GM19468 (cell line): ENCODE measurements around the gene ID4.
"Not testable (repeated sequence)": the region's sequence is repeated elsewhere in the genome, so short reads cannot be mapped to it uniquely, and the experiment has no call there.

ENCODE experiments used
- ATAC-seq: cut with Tn5 transposase; IDR thresholded peaks from one replicate; pipeline ENCODE4 v1.9.1; 2021; ENCODE audit warnings: mild to moderate bottlenecking, moderate library complexity, moderate number of reproducible peaks; ENCODE audit not compliant: unreplicated experiment; ENCODE audit errors: extremely low read depth

The ID4 gene

DNA sequence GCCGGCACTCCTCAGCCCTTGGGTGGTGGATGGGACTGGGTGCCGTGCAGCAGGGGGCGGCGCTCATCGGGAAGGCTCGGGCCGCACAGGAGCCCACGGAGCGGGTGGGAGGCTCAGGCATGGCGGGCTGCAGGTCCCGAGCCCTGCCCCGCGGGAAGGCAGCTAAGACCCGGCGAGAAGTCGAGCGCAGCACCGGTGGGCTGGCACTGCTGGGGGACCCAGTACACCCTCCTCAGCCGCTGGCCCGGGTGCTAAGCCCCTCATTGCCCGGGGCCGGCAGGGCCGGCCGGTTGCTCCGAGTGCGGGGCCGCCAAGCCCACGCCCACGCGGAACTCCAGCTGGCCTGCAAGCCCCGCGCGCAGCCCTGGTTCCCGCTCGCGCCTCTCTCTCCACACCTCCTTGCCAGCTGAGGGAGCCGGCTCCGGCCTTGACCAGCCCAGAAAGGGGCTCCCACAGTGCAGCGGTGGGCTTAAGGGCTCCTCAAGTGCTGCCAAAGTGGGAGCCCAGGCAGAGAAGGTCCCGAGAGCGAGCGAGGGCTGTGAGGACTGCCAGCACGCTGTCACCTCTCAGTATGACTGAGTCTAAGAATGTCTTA is 17.3 kb downstream of the ID4 start:
- ATAC-seq = not testable (repeated sequence)

DNA sequence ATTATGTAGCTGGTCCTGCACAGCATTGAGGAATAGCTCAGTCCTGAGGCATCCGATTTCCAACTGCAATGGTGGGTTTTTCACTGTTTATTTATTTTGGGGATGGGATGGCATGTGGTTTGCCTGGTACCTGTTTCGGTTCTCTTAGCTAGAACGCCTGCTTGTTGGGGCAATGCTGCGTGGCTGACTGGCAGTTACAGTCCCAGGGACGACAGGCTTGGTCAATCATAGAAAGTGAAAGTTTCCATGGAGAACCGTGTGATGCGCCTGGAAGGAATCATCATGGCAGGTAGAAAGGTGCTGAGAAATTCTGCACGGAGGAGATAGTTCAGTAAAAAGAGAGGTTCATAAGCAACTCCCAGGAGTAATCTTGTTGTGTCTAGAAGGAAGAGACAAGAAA is 18.4 kb downstream of the ID4 start:
- no peak for ATAC-seq

DNA sequence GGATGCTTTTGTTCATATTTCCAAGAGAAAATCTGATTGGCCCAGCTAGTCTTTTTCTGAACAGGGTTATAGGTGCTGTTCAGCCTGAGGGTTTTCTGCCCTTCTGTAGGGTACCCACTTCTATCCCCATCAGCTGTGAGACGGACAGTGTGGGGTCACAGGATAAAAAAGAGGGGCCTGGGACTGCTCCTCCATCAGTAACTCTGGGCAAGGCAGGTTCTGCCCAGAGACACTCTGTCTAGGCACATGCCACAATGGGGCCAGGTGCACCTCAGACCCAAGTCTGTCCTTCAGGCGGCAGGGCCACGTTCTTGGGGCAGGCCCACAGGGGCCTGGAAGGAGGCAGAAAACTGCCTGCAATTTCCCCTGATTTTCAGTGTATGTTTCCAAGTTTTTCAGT is 20.0 kb downstream of the ID4 start:
- ATAC-seq = no peak

- ATAC-seq = no peak
These were observed 20.5 kb downstream of the ID4 start for GRCh38 chr6:19857703-19858102.

- no peak for ATAC-seq
These were observed 23.2 kb downstream of the ID4 start for GRCh38 chr6:19860235-19860877.

DNA sequence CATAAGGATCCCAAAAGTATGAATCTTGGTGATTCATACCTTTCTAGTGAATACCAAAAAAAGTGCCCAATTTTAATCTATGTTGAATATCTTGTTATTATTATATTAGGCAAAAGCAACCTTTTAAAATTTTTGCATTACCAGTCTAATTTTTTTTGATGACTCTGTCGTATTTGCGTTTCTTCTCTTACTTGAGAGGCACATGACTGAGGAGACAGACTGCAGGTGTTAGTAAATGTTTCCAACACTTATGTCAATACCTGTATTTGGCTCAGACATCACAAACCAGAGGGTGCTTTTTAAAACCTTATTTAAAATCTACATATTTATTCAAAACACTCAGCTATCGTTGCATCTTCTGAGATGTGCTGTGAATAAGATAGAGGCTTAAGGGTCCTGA is 27.1 kb downstream of the ID4 start:
- ATAC-seq = no peak

DNA sequence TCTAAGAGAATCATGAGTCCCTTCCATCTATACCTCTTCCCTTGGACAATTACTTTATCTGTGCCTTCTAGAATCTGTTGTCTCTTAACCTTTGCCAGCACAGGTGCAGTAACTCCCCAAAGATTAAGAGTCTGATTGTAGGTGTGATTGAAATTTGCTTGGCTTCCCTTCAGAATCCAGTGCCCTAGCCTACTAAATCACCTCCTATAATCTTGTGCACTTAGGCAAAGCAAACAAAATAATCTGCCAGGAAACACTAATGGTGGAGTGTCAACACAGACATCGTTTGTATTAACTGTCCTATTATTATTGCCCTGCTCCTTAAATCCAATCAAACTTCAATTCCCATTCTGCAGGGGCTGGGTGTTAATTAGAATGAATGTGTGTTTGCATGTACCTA is 28.0 kb downstream of the ID4 start:
- no peak for ATAC-seq

GRCh38 chr6:19866173-19866984 is 29.2 kb downstream of the ID4 start:
- no peak for ATAC-seq

DNA sequence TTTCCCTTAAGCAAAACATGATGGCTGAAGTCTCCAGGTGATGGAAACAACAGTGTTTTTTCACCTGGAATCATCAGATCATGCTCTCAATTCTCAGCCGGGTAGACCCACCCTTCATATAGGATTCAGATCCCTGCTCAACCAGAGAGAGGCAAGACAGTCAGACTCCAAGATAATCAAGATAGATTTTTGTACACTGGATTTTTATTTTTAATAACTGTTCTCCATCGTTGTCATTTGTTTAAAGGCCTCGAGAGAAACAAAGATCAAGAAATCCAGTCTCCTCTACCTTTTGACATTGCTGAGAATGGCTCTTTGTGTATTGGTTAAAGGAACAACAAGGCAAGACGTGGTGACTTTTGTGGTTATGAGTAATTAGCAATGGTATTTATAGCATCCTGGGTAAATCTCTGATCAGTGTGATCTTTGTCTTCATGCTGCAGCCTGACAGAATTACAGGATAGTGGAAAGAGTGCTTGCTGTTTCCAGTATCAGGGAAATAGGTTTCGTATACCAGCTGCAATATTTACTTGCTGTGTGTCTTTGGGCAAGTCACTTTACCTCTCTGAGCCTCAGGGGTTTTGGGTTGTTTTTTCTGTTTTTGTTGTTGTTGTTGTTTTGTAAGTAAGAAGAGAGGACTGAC is 29.9 kb downstream of the ID4 start:
- ATAC-seq = no peak

GRCh38 chr6:19869464-19869863 is 32.3 kb downstream of the ID4 start:
- no peak for ATAC-seq

DNA sequence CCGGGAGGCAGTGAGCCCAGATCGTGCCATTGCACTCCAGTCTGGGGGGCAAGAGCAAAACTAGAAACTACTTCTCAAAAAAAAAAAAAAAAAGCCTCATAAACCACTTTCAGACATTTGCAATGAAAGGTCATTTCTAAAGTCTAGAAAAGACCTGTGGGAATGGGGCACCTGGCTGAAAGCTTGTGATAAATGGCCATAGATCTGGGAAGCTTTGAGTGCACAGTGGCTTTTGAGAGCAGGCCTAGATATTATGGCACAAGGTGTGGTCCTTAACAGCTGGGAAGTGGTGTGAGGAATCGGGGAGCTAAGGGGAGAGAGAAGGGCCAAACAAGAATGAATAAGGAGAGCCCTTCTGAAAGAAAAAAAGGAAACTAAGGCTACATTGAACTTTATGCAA is 33.2 kb downstream of the ID4 start:
- no peak for ATAC-seq

DNA sequence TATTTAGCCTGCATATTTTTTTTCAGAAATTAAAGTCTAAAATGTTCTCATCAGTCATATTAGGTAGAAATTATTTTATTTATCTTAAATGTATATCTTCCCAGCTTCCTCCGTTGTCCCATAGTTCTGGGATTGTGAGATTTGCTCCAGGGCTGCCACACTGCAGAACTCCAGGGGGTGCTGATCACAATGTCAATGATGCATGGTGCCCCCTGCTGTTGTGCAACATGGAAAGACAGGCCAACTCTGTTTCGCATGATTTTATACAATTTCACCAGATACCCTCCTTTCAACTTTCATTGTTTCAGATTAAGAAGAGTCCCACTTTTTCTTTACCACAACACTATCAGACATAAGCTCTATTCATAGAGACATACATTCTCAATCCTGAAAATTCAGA is 35.9 kb downstream of the ID4 start:
- no peak for ATAC-seq

GRCh38 chr6:19876672-19877071 is 39.5 kb downstream of the ID4 start:
- no peak for ATAC-seq

DNA sequence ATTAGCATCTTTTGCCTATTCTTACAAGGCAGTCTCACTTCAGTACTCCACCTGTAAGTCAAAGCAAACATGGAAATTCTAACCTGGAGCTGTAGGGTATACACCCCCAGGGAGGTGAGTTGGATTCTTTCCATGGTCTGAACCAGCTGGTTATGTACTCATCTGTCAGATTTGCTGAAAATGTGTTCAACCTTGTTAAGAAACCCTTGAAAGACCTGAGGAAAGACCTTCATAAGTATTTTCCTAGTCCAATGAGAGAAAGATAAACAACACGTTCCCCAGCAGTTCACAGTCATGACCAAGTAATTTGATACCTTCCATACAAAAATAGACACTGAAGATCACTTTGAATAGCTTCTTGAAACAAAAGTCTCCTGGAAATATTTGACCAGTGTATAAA is 42.5 kb downstream of the ID4 start:
- no peak for ATAC-seq

DNA sequence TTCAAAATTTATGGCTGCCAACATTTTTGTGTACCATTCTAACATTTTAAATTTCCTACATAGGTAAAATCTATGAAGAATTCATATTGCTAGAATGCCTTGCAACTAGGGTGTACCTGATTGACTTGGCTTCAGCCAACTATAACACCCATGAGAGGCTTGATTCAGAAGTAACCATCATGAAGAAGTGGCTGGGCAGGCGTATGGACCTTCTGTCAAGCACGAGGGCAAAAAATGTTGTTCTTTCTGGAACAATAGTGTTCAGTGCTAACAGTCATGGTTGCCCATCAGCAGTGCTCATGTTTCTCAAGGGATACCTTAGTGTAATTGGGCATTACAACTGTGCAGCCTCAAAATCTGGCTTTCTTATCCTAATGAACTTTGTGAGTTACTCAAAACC is 42.9 kb downstream of the ID4 start:
- no peak for ATAC-seq

DNA sequence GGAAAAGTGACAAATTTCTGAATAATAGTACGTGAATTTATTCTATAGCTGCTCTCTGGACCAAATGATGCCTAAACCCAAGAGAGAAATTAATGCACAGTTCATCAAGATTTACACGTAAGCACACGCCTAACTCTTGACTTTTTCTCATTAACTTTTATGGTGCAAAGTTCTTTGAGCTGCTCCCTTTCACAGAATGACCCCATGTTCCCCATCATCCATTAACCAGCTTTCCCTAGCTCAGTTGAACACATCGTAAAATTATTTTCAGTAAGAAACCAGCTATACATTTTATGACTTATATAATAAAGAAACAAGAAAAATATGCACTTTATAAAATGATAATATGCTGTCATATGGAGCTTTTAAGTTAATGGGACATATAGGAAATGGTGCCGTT is 54.3 kb downstream of the ID4 start:
- no peak for ATAC-seq
